Neural progenitor cell (in vitro differentiated cells): ENCODE measurements around the gene HIRA.

ENCODE experiments used
- CTCF ChIP-seq: fragments of 200-600 bp; sonication (generic); IDR thresholded peaks from 2 replicates; pipeline ENCODE4 v1.5.1; 2017; ENCODE audit warnings: antibody characterized with exemption, mild to moderate bottlenecking
- EZH2 ChIP-seq: fragments of 200-600 bp; sonication (generic); IDR thresholded peaks from 2 replicates; pipeline ENCODE4 v1.6.1; 2017; ENCODE audit warnings: antibody characterized with exemption, mild to moderate bottlenecking, moderate library complexity
- EZH2phosphoT487 ChIP-seq: fragments of 200-600 bp; sonication (generic); IDR thresholded peaks from 2 replicates; pipeline ENCODE4 v1.6.1; 2017; ENCODE audit warnings: antibody characterized with exemption

- TF ChIP-seq CTCF, result no peak
- no peak for TF ChIP-seq EZH2
- no peak for TF ChIP-seq EZH2phosphoT487
Measured at GRCh38 chr22:19480789-19481188, 49.3 kb upstream of the HIRA start.
